B cell (primary cell): Measurements from ENCODE around the gene TRNP1. TPM values are rescaled to one million over a fixed set of nuclear protein-coding genes. Genes with fewer than 3 reads are reported as not detected.

Source experiments
- ATAC-seq: fragments of 200-7000 bp; cut with Tn5 transposase; one replicate; pipeline ENCODE4 v1.10.0; 2021; ENCODE audit warnings: low read depth, mild to moderate bottlenecking, moderate number of reproducible peaks, moderate library complexity
- CTCF ChIA-PET: fragments of 350-600 bp; sonication (Branson Sonifier 250); formaldehyde crosslinking; loops from one replicate; lab custom pipeline; 2021; ENCODE audit warnings: antibody characterized with exemption, inconsistent platforms; lab: Charles Lee
- POLR2A ChIA-PET: fragments of 350-600 bp; sonication (Branson Sonifier 250); formaldehyde crosslinking; loops from one replicate; lab custom pipeline; 2021; ENCODE audit warnings: antibody characterized with exemption; lab: Charles Lee
- DNase-seq: peaks from one replicate; pipeline ENCODE4 v3.0.0; 2013
- H2AFZ ChIP-seq: 2 replicates; pipeline ENCODE4 v1.6.1; 2012; ENCODE audit warnings: mild to moderate bottlenecking, low read depth, low read length; ENCODE audit not compliant: insufficient read depth, poor library complexity, severe bottlenecking
- H3K27ac ChIP-seq, 2 donors: 1 replicate in 1 of 2; 2 replicates in 1 of 2; pipeline ENCODE4 v1.5.1; 2012 to 2013; ENCODE audit warnings: low read length in 2 of 2, mild to moderate bottlenecking in 2 of 2, moderate library complexity in 1 of 2
- H3K27me3 ChIP-seq, 4 experiments: fragments of 200-600 bp in 1 of 4; sonication (generic) in 1 of 4; replicated peaks in 1 of 4; 1 replicate in 2 of 4; 2 replicates in 2 of 4; pipeline versions ENCODE4 v1.6.1 to v1.7.0; 2013 to 2016; ENCODE audit warnings: low read length in 3 of 4, mild to moderate bottlenecking in 2 of 4, mixed read lengths in 1 of 4, moderate library complexity in 1 of 4; ENCODE audit not compliant: insufficient read depth in 4 of 4, control insufficient read depth in 3 of 4; ENCODE audit errors: control extremely low read depth in 1 of 4
- H3K36me3 ChIP-seq, 2 experiments: replicated peaks in 1 of 2; 1 replicate in 1 of 2; 2 replicates in 1 of 2; pipeline versions ENCODE4 v1.6.1 to v1.7.1; 2013; ENCODE audit warnings: low read length in 1 of 2; ENCODE audit not compliant: insufficient read depth in 2 of 2, control insufficient read depth in 1 of 2; ENCODE audit errors: control extremely low read depth in 1 of 2, extremely low read depth in 1 of 2
- H3K4me1 ChIP-seq, 2 donors: fragments of 200-600 bp in 1 of 2; sonication (generic) in 1 of 2; 1 replicate in 1 of 2; 2 replicates in 1 of 2; pipeline versions ENCODE4 v1.5.1 to v1.6.1; 2013 to 2017; ENCODE audit warnings: low read length in 2 of 2; ENCODE audit not compliant: control insufficient read depth in 2 of 2, insufficient read depth in 2 of 2
- H3K4me2 ChIP-seq: replicated peaks from 2 replicates; pipeline ENCODE3; 2012; ENCODE audit warnings: mild to moderate bottlenecking, low read depth, low read length; ENCODE audit not compliant: poor library complexity, severe bottlenecking
- H3K4me3 ChIP-seq, 5 experiments: fragments of 200-600 bp in 1 of 5; sonication (generic) in 1 of 5; 1 replicate in 3 of 5; 2 replicates in 2 of 5; pipeline versions ENCODE4 v1.5.1 to v1.7.0; 2011 to 2016; ENCODE audit warnings: low read length in 4 of 5, mild to moderate bottlenecking in 4 of 5, low read depth in 2 of 5, control low read depth in 1 of 5, moderate library complexity in 1 of 5; ENCODE audit not compliant: insufficient read depth in 1 of 5; ENCODE audit errors: control extremely low read depth in 1 of 5, extremely low read depth in 1 of 5
- H3K79me2 ChIP-seq: fragments of 200-600 bp; sonication (generic); one replicate; pipeline ENCODE4 v1.6.0; 2016; ENCODE audit warnings: low read length; ENCODE audit not compliant: control insufficient read depth, insufficient read depth
- H3K9ac ChIP-seq: fragments of 200-600 bp; sonication (generic); 2 replicates; pipeline ENCODE4 v1.6.1; 2017; ENCODE audit warnings: mild to moderate bottlenecking, low read length, moderate library complexity
- H3K9me3 ChIP-seq, 3 donors: one replicate each; pipeline versions ENCODE4 v1.6.1 to v1.7.1; 2013; ENCODE audit warnings: low read length in 2 of 3; ENCODE audit not compliant: control insufficient read depth in 2 of 3, insufficient read depth in 1 of 3; ENCODE audit errors: control extremely low read depth in 1 of 3
- H4K20me1 ChIP-seq: 2 replicates; pipeline ENCODE4 v1.6.0; 2012; ENCODE audit warnings: mild to moderate bottlenecking, low read length; ENCODE audit not compliant: insufficient read depth, control insufficient read depth, poor library complexity, severe bottlenecking
- H3K27ac Mint-ChIP-seq: one replicate; pipeline ENCODE4 v1.8.0; 2021; ENCODE audit warnings: mixed read lengths
- H3K27me3 Mint-ChIP-seq: one replicate; pipeline ENCODE4 v1.8.0; 2021; ENCODE audit warnings: mixed read lengths
- H3K4me1 Mint-ChIP-seq: one replicate; pipeline ENCODE4 v1.8.0; 2021; ENCODE audit warnings: mixed read lengths
- H3K4me3 Mint-ChIP-seq: one replicate; pipeline ENCODE4 v1.8.0; 2021; ENCODE audit warnings: mixed read lengths
- H3K9me3 Mint-ChIP-seq: one replicate; pipeline ENCODE4 v1.8.0; 2022; ENCODE audit warnings: mixed read lengths; ENCODE audit not compliant: insufficient read depth
- CTCF ChIP-seq: fragments of 200-600 bp; IDR thresholded peaks from one replicate; pipeline ENCODE4 v1.8.0; 2022; ENCODE audit warnings: antibody characterized with exemption, mild to moderate bottlenecking
- EZH2 ChIP-seq: IDR thresholded peaks from 2 replicates; pipeline ENCODE4 v1.6.1; 2012; ENCODE audit warnings: borderline replicate concordance, low read depth, mild to moderate bottlenecking, moderate library complexity, low read length; ENCODE audit not compliant: insufficient read depth, poor library complexity, severe bottlenecking
- WGBS: methylation state at CpG from one replicate; pipeline ENCODE4 v1.1.5; 2013; ENCODE audit warnings: missing lambda C conversion rate; ENCODE audit not compliant: insufficient coverage; 5-methylcytosine and 5-hydroxymethylcytosine counted together
- intact Hi-C: fragments of 100-400 bp; cut with micrococcal nuclease; formaldehyde crosslinking; loops from one replicate; pipeline ENCODE4 v1.10.0; 2022
- polyA plus RNA-seq: library from polyadenylated mRNA; depleted of rRNA; stranded (reverse); fragments of >200 nt; gene quantifications from 2 replicates; pipeline ENCODE4 v1.2.3, GENCODE V29; 2012
- total RNA-seq, 2 donors: library from RNA; stranded (reverse); fragments of 120-200 nt in 1 of 2; gene quantifications; 1 replicate in 1 of 2; 2 replicates in 1 of 2; pipeline versions ENCODE4 v1.2.3 to v1.2.4, GENCODE V29; 2013 to 2022

The TRNP1 gene
- total and polyA plus RNA-seq, 2 donors (not counting 1 experiment from before 2014, with no cell fraction given) = 0.54 to 2.3 TPM

- no peaks in the 10 kb centered on the region for H3K9me3 ChIP-seq
- H3K27me3 Mint-ChIP-seq = peaks cover 11% of the 10 kb centered on the region
- WGBS = 36% methylated on average over 40 of the region's 43 CpGs
- H4K20me1 ChIP-seq = no peaks in the 10 kb centered on the region
- no peaks in the 10 kb centered on the region for H3K79me2 ChIP-seq
- no peak overlapping the region for H3K27ac Mint-ChIP-seq
- peaks cover 5% of the 10 kb centered on the region for H3K4me1 Mint-ChIP-seq
- no peaks in the 10 kb centered on the region for H3K36me3 ChIP-seq
- peak overlapping the region; percentile 62 for H2AFZ ChIP-seq
- TF ChIP-seq CTCF = no peak
- TF ChIP-seq EZH2 = no peak
- no peak for ATAC-seq
- peaks cover 0 to 16% (median 0%) of the 10 kb centered on the region in 4 experiments for H3K27me3 ChIP-seq
- H3K9ac ChIP-seq = no peak overlapping the region
- H3K4me3 ChIP-seq = no peak overlapping the region
- H3K27ac ChIP-seq = no peak overlapping the region
- H3K4me1 ChIP-seq = peaks cover 5 to 8% of the 10 kb centered on the region in 2 donors
- intact Hi-C loops = no loop called here
- no peak for DNase-seq
- no peak overlapping the region for H3K4me3 Mint-ChIP-seq
- CTCF ChIA-PET = no interaction called here
- H3K9me3 Mint-ChIP-seq = no peaks in the 10 kb centered on the region
- peak overlapping the region; percentile 47 for H3K4me2 ChIP-seq
- POLR2A ChIA-PET = interaction anchor here (0.6 kb wide), 1 partner anchor 9 kb away, joined by 4 read pairs; no protein-coding TSS in a partner anchor
Observed at GRCh38 chr1:27031235-27032118, 38.0 kb downstream of the TRNP1 start.

GRCh38 chr1:27032119-27032461 is 38.6 kb downstream of the TRNP1 start:
- intact Hi-C loops = no loop called here
- Histone ChIP-seq H3K4me2 (no peak overlapping the region), H3K9me3 (no peaks in the 10 kb centered on the region), H3K4me3 (no peak overlapping the region), H3K9ac (no peak overlapping the region), H3K27me3 (peaks cover 0 to 18% (median 0%) of the 10 kb centered on the region in 4 experiments), H3K79me2 (no peaks in the 10 kb centered on the region), H3K36me3 (no peaks in the 10 kb centered on the region), H2AFZ (peak overlapping the region; percentile 62), H4K20me1 (no peaks in the 10 kb centered on the region), H3K4me1 (peaks cover 5 to 8% of the 10 kb centered on the region in 2 donors), H3K27ac (no peak overlapping the region)
- WGBS = 100% methylated on average over 1 of the region's 2 CpGs
- no peak overlapping the region for H3K4me3 Mint-ChIP-seq
- no peaks in the 10 kb centered on the region for H3K9me3 Mint-ChIP-seq
- ATAC-seq (no peak), DNase-seq (no peak)
- no peak overlapping the region for H3K27ac Mint-ChIP-seq
- peaks cover 5% of the 10 kb centered on the region for H3K4me1 Mint-ChIP-seq
- POLR2A ChIA-PET = no interaction called here
- TF ChIP-seq CTCF (no peak), EZH2 (no peak)
- CTCF ChIA-PET = no interaction called here
- H3K27me3 Mint-ChIP-seq = peaks cover 8% of the 10 kb centered on the region
